Peyer's patch (tissue), 4 donors: ENCODE measurements around the gene RUFY3. TPM values are rescaled to one million over a fixed set of nuclear protein-coding genes. Genes with fewer than 3 reads are reported as not detected.
A peak's percentile ranks its signal among the peaks of the same experiment; 100 is the strongest.

Source experiments
- DNase-seq, 3 donors: peaks; one replicate each; pipeline ENCODE4 v3.0.0-alpha.2; 2017 to 2019
- H3K27ac ChIP-seq, 4 donors: fragments of 200-600 bp; sonication (generic); one replicate each; pipeline ENCODE4 v1.5.1; 2016 to 2019
- H3K27me3 ChIP-seq, 2 donors: fragments of 200-600 bp; sonication (generic); one replicate each; pipeline ENCODE4 v1.5.1; 2019
- H3K36me3 ChIP-seq, 3 donors: fragments of 200-600 bp; sonication (generic); one replicate each; pipeline ENCODE4 v1.5.1; 2016 to 2019
- H3K4me1 ChIP-seq, 4 donors: fragments of 200-600 bp; sonication (generic); one replicate each; pipeline ENCODE4 v1.5.1; 2016 to 2019
- H3K4me3 ChIP-seq, 4 donors: fragments of 200-600 bp; sonication (generic); 1 replicate in 3 of 4; 2 replicates in 1 of 4; pipeline ENCODE4 v1.5.1; 2016 to 2019; ENCODE audit warnings: mild to moderate bottlenecking in 1 of 4
- H3K9me3 ChIP-seq, 4 donors: fragments of 200-600 bp; sonication (generic); one replicate each; pipeline ENCODE4 v1.5.1; 2016 to 2019; ENCODE audit warnings: mild to moderate bottlenecking in 1 of 4
- CTCF ChIP-seq, 6 experiments: fragments of 450-650 bp in 4 of 6; fragments of 200-600 bp in 2 of 6; sonication (generic) in 1 of 6; IDR thresholded peaks; one replicate each; pipeline ENCODE4 v1.5.1; 2017 to 2019; ENCODE audit warnings: antibody characterized with exemption in 6 of 6, mild to moderate bottlenecking in 3 of 6, moderate library complexity in 1 of 6
- POLR2A ChIP-seq, 2 donors: fragments of 450-650 bp; IDR thresholded peaks; one replicate each; pipeline ENCODE4 v1.5.1; 2017; ENCODE audit warnings: antibody characterized with exemption in 2 of 2, mild to moderate bottlenecking in 2 of 2, moderate library complexity in 2 of 2
- total RNA-seq, 4 donors: library from RNA; depleted of rRNA; stranded (reverse); fragments of >200 nt; gene quantifications; one replicate each; pipeline ENCODE4 v1.1.0, GENCODE V29; 2016

Gene RUFY3
- total RNA-seq, 4 donors from 2014 or later = 36.1 to 113 (median 47.1) TPM

DNA sequence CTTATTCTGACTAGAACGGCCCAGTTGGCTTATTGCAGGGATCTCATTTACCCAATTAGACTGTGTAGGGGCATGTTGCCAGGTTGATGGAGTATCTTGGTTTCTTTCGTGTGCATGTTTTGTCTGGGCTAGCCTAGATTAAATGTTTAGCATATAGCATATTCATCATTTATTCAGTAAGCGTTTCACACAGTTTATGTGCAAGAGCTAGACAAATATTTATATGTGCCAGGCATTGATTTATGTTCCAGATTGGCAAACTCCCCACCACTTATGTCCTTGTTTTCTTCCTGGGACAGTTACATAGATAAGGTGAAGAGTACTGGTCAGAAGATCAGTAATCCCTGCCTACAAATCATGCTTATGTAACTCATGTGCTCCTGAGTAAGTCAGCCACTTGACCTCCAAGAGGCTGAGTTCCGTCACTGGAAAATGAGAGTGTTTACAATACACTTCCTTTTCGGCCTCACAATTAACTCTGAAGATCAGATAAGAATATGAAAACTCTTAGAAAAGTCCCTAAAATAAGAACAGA lies 57.2 kb downstream of the RUFY3 start:
- H3K4me3 ChIP-seq = no peak overlapping the region
- no peak for TF ChIP-seq CTCF (IDR thresholded peaks at IDR 0.05)
- TF ChIP-seq POLR2A (IDR thresholded peaks at IDR 0.05) = no peak
- H3K27ac ChIP-seq = peak overlapping the region in 1 of 4 donors; percentile 9
- H3K4me1 ChIP-seq = no peaks in the 10 kb centered on the region
- H3K36me3 ChIP-seq = peaks cover 0 to 40% (median 0%) of the 10 kb centered on the region in 3 donors
- H3K27me3 ChIP-seq = no peaks in the 10 kb centered on the region
- no peaks in the 10 kb centered on the region for H3K9me3 ChIP-seq
- no peak for DNase-seq

DNA sequence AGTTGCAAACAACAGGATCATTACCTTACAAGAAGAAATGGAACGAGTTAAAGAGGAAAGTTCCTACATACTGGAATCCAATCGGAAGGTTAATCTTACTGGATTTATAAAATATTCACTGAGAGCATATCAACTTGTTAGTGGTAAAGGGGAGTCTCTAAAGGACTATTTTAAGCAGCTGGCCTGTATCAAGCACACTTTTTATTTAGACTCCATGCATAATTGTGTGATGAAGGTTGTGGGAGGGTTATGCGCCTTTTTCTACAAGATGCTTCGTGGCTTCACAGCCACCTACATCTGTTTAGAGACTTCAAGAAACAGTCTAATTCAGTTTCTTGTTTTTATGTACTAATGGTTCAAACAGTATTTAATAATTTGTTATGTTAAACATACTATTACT lies 61.3 kb downstream of the RUFY3 start:
- no peaks in the 10 kb centered on the region for H3K9me3 ChIP-seq
- H3K4me1 ChIP-seq = no peaks in the 10 kb centered on the region
- DNase-seq = no peak
- H3K27me3 ChIP-seq = no peaks in the 10 kb centered on the region
- peaks cover 0 to 42% (median 0%) of the 10 kb centered on the region in 3 donors for H3K36me3 ChIP-seq
- no peak for TF ChIP-seq CTCF (IDR thresholded peaks at IDR 0.05)
- TF ChIP-seq POLR2A (IDR thresholded peaks at IDR 0.05) = no peak
- no peak overlapping the region for H3K27ac ChIP-seq
- H3K4me3 ChIP-seq = no peak overlapping the region

GRCh38 chr4:70787496-70787895 lies 65.7 kb downstream of the RUFY3 start:
- TF ChIP-seq CTCF (IDR thresholded peaks at IDR 0.05) (no peak), POLR2A (IDR thresholded peaks at IDR 0.05) (no peak)
- no peak overlapping the region for H3K27ac ChIP-seq
- peaks cover 0 to 39% (median 0%) of the 10 kb centered on the region in 3 donors for H3K36me3 ChIP-seq
- no peak overlapping the region for H3K4me3 ChIP-seq
- H3K4me1 ChIP-seq = no peaks in the 10 kb centered on the region
- H3K27me3 ChIP-seq = no peaks in the 10 kb centered on the region
- no peaks in the 10 kb centered on the region for H3K9me3 ChIP-seq
- DNase-seq = no peak

DNA sequence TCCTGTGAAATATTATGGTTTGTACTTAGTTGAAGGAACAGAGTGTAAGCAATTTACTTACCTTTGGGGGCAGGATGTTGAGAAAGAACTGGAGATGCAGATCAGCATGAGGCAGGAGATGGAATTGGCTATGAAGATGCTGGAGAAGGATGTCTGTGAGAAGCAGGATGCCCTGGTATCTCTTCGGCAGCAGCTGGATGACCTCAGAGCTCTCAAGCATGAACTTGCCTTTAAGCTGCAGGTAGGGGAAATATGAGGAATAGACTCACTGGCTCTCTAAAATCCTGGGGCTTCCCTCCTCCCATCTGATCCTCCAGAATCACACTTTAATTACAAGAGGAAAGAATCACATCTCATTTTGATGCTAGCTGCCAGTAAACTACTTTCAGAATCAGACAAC lies 67.0 kb downstream of the RUFY3 start:
- Histone ChIP-seq H3K27me3 (no peaks in the 10 kb centered on the region), H3K9me3 (no peaks in the 10 kb centered on the region), H3K27ac (no peak overlapping the region), H3K4me3 (no peak overlapping the region), H3K4me1 (no peaks in the 10 kb centered on the region), H3K36me3 (peaks cover 0 to 41% (median 0%) of the 10 kb centered on the region in 3 donors)
- no peak for DNase-seq
- no peak for TF ChIP-seq POLR2A (IDR thresholded peaks at IDR 0.05)
- TF ChIP-seq CTCF (IDR thresholded peaks at IDR 0.05) = no peak

GRCh38 chr4:70793626-70794025 lies 71.9 kb downstream of the RUFY3 start:
- Histone ChIP-seq H3K36me3 (peaks cover 0 to 43% (median 0%) of the 10 kb centered on the region in 3 donors), H3K27ac (no peak overlapping the region), H3K27me3 (no peaks in the 10 kb centered on the region), H3K9me3 (no peaks in the 10 kb centered on the region), H3K4me1 (no peaks in the 10 kb centered on the region), H3K4me3 (no peak overlapping the region)
- TF ChIP-seq POLR2A (IDR thresholded peaks at IDR 0.05) = no peak
- no peak for TF ChIP-seq CTCF (IDR thresholded peaks at IDR 0.05)
- no peak for DNase-seq
